Endothelial cell (in vitro differentiated cells): ENCODE data around the gene LRRC43. TPM values are rescaled to one million over a fixed set of nuclear protein-coding genes. Genes with fewer than 3 reads are reported as not detected.
A peak's percentile ranks its signal among the peaks of the same experiment; 100 is the strongest.
"Not testable (repeated sequence)": the region's sequence is repeated elsewhere in the genome, so short reads cannot be mapped to it uniquely, and the experiment has no call there.

Experiments
- DNase-seq: peaks from one replicate; pipeline ENCODE4 v3.0.0; 2021; ENCODE audit warnings: low spot score
- H3K27ac Mint-ChIP-seq: one replicate; pipeline ENCODE4 v1.8.0; 2021; ENCODE audit warnings: mixed read lengths, inconsistent platforms; ENCODE audit not compliant: unreplicated experiment
- H3K27me3 Mint-ChIP-seq: one replicate; pipeline ENCODE4 v1.8.0; 2021; ENCODE audit warnings: mild to moderate bottlenecking, moderate library complexity, mixed read lengths, inconsistent platforms; ENCODE audit not compliant: unreplicated experiment
- H3K36me3 Mint-ChIP-seq: one replicate; pipeline ENCODE4 v1.8.0; 2021; ENCODE audit warnings: mild to moderate bottlenecking, low read depth, mixed read lengths, inconsistent platforms; ENCODE audit not compliant: unreplicated experiment
- H3K4me1 Mint-ChIP-seq: one replicate; pipeline ENCODE4 v1.8.0; 2021; ENCODE audit warnings: mild to moderate bottlenecking, mixed read lengths, inconsistent platforms; ENCODE audit not compliant: unreplicated experiment
- H3K4me3 Mint-ChIP-seq: one replicate; pipeline ENCODE4 v1.8.0; 2021; ENCODE audit warnings: mild to moderate bottlenecking, mixed read lengths, inconsistent platforms; ENCODE audit not compliant: unreplicated experiment
- H3K9me3 Mint-ChIP-seq: one replicate; pipeline ENCODE4 v1.8.0; 2021; ENCODE audit warnings: mixed read lengths, inconsistent platforms; ENCODE audit not compliant: unreplicated experiment
- CTCF ChIP-seq: fragments of 200-600 bp; sonication (generic); IDR thresholded peaks from one replicate; pipeline ENCODE4 v1.5.0; 2021; ENCODE audit warnings: antibody characterized with exemption; ENCODE audit not compliant: unreplicated experiment
- total RNA-seq: library from RNA; stranded (reverse); fragmentation: NEBNext Ultra II Directional; extraction: Animal tissue kit (Norgen Biotek cat#: 25700); gene quantifications from one replicate; pipeline ENCODE4 v1.2.1, GENCODE V29; 2021; ENCODE audit not compliant: unreplicated experiment

Gene LRRC43
- total RNA-seq, 1 donor from 2014 or later, result 0.31 TPM

GRCh38 chr12:122171399-122171798 is 11.5 kb upstream of the LRRC43 start:
- DNase-seq, result no peak
- Mint-ChIP-seq H3K9me3 (no peaks in the 10 kb centered on the region), H3K27ac (no peak overlapping the region), H3K4me1 (no peaks in the 10 kb centered on the region), H3K27me3 (peaks cover 4% of the 10 kb centered on the region), H3K4me3 (no peak overlapping the region), H3K36me3 (no peaks in the 10 kb centered on the region)
- no peak for TF ChIP-seq CTCF

- Mint-ChIP-seq H3K36me3 (no peaks in the 10 kb centered on the region), H3K27me3 (peaks cover 4% of the 10 kb centered on the region), H3K4me3 (no peak overlapping the region), H3K27ac (no peak overlapping the region), H3K4me1 (no peaks in the 10 kb centered on the region), H3K9me3 (no peaks in the 10 kb centered on the region)
- DNase-seq, result no peak
- no peak for TF ChIP-seq CTCF
Observed at GRCh38 chr12:122172262-122172939, 10.5 kb upstream of the LRRC43 start.

GRCh38 chr12:122174155-122174845 is 8.6 kb upstream of the LRRC43 start, which contains the start of gene IL31:
Gene IL31, minus strand, starts transcription at chr12:122174221. Its CDS starts 49 bp downstream, at chr12:122174172.
- no peaks in the 10 kb centered on the region for H3K9me3 Mint-ChIP-seq
- TF ChIP-seq CTCF, result no peak
- H3K4me1 Mint-ChIP-seq, result no peaks in the 10 kb centered on the region
- DNase-seq, result no peak
- H3K27me3 Mint-ChIP-seq, result peaks cover 4% of the 10 kb centered on the region
- no peak within 1 kb of the TSS for H3K27ac Mint-ChIP-seq
- peak within 1 kb of the TSS; percentile 32 for H3K4me3 Mint-ChIP-seq
- H3K36me3 Mint-ChIP-seq, result no peaks in the 10 kb centered on the region

- H3K27me3 Mint-ChIP-seq, H3K4me1 Mint-ChIP-seq, DNase-seq, H3K36me3 Mint-ChIP-seq, H3K4me3 Mint-ChIP-seq, H3K27ac Mint-ChIP-seq, H3K9me3 Mint-ChIP-seq: not testable (repeated sequence)
Observed at GRCh38 chr12:122176473-122176872, 6.5 kb upstream of the LRRC43 start.

- TF ChIP-seq CTCF, result no peak
- H3K27ac Mint-ChIP-seq, result no peak overlapping the region
- DNase-seq, result no peak
- peaks cover 3% of the 10 kb centered on the region for H3K27me3 Mint-ChIP-seq
- no peak overlapping the region for H3K4me3 Mint-ChIP-seq
- peaks cover 4% of the 10 kb centered on the region for H3K4me1 Mint-ChIP-seq
- peaks cover 4% of the 10 kb centered on the region for H3K36me3 Mint-ChIP-seq
- H3K9me3 Mint-ChIP-seq, result no peaks in the 10 kb centered on the region
Observed at GRCh38 chr12:122183588-122183940, 641 bp downstream of the LRRC43 start.
